GDM1 (cell line): ENCODE results near the gene DNAJB13.

ENCODE experiments used
- DNase-seq: peaks from one replicate; lab custom pipeline; 2025; lab: John Stamatoyannopoulos, UW

The DNAJB13 gene

DNA sequence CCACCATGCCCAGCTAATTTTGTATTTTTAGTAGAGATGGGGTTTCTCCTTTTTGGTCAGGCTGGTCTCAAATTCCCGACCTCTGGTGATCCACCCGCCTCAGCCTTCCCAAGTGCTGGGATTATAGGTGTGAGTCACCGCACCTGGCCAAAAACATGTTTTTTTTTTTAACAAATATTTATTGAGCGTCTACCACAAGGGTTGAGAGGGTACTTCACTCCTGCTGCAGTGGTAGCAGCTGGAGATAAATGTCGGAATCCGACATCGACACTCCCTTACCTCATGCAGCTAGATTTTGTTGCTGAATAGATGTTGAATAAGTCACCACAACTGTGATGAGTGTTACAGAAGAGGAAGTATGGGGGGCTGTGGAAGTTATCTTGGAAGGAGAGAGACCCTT is 971 bp downstream of the DNAJB13 start:
- DNase-seq = no peak

- DNase-seq = no peak
Measured at GRCh38 chr11:73956876-73957653, 6.2 kb downstream of the DNAJB13 start.

DNA sequence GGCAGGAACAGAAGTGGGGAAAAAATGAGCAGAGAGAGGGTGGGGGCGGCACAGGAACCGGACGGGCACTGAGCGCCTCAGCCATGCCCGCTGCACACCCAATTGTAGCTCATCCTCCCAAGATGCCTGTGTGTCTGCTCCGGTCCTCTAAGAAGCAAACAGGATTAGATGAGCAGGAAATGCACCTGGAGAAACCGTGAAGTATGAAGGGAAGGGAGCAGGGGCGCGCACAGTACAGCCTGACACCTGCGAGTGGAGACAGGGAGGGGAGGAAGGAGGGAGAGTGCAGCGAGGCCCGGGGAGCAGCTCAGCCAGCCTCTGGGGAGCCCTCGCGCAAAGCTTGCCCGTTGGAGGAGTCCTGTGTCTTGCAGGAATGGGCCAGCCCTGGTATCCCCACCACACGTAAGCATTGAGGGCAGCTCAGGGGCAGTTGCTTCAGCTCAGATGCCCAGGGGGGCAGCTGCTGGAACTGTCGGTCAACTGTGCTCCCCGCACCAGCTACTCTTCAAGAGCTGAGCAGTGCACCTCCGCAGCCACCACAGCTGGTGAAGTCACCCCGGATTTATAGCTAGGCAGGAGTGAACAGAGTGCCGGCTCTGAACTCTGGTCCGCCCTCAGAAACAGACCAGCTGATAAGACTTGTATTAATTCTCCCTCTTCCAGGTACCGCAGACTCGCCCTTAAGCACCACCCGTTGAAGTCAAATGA is 7.0 kb downstream of the DNAJB13 start:
- no peak for DNase-seq

DNA sequence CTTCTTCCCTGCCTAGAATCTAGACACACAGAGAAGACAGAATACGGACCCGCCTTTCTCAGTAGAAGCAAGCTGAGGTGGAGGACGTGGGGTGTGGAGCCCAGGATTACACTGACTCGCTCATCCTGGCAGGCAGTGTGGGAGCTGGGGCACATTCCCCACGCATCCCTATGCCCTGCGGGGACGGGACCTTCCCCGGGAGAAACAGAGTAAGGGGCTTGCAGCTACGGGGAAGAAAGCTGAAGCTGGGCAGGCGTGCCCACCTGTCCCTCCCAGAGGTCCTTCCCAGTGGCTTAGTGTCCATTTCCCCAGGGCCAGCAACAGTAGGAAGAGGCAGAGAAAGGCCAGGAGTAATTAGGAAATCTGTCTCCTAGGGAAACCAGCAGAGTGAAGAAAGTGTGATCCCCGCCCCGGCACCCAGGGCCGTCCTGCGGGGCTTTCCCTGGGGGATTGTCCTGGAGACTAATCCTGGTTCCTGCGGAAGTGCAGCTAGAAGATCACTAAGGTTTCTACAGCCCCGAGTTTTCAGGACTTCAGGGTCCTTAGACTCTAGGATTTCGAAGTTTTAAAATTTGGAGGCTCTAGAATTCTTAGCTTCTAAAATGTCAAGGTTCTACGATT is 7.8 kb downstream of the DNAJB13 start:
- no peak for DNase-seq

DNA sequence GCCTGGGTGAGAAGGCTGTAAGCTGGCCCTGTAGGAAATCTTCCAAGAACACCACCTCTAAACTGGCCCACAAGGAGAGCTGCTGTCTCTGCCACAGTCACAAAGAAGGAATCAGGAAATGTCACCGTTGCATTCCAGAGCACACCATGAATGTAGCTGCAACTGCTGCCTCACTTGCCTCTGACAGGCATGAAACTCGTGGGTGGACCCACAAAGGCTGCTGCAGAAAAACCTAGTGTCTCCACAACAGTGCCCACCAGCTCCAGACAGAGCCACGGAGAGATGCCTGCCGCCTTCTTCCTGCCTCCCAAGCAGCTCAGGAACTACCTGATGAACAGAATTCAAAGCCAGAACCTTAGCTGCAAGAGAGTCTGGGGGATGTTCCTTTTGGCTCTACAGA is 10.5 kb downstream of the DNAJB13 start:
- no peak for DNase-seq

DNA sequence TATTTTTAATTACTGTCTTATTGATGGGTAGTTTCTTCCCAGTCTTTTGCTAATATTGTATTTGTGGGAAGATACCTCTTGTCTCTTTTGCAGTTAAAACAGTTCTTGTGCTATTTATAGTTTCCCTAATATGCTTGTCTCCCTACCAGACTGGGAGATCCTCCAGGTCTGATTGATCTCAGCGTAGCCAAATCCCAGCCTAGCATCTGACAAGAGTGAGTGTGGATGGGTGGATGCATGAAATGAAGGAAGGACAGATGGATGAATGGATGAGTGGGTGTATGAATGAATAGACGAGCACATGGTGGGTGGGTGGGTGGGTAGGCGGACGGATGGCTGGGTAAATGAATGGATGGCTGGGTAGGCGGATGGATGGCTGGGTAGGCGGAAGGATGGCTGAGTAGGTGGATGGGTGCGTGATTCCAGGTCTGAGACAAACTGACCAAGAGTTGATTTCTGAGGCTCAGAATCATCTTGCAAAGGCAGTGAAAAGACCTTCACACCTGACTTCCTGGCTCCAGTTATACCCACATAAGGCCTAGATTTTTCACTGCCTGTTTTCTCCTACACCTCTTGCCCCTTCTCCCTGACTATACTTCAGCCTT is 11.4 kb downstream of the DNAJB13 start:
- no peak for DNase-seq

DNA sequence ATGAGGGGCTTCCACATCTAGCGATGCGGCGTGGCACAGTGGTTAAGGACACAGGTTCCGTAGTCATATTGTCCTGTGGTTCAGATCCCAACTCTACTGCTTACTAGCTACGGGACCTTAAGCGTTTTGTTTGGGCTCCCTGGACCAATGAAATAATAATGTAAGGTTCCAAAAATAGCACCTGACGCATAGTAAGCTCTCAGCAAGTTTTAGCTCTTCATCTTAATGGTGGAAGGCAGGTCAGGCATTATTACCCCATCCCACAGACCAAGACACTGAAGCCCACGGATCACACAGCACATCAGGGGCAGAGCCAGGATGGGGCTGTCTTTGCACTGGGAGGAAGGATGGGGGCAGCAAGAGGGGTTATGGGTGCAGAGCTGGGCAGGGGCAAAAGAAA is 13.0 kb downstream of the DNAJB13 start:
- DNase-seq = no peak

DNA sequence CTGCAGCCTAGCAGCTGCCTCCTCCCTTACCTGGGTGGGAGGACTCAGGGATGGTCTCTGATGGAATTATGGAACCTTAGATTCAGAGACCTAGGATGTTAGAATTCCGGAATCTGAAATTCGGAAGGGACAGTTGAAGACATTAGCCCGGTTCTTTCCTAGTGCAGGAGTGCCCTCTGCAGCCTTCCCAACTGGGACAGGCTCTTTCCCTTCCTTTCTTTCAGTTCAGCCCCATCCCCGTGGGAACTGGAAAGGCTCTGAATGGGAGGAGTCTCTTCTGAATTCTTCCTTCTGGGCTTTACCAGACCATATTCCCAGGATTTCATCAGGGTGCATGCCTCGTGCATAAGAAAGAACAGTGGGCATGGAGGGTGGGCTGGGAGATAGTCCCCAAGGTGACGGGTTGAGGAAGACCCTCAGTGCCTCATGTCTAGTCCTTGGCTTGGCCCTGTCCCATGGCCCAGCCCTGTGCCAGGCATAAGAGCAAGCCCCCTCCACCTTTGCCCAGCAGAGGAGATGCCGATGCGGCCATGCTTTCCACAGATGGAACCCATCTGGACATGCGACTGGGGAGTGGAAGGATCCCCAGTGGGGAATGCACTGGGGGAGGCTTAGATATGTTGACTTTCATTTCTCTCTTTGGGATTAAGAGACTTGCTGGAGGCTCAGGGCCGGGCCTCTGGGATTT is 14.4 kb downstream of the DNAJB13 start:
- DNase-seq = no peak

DNA sequence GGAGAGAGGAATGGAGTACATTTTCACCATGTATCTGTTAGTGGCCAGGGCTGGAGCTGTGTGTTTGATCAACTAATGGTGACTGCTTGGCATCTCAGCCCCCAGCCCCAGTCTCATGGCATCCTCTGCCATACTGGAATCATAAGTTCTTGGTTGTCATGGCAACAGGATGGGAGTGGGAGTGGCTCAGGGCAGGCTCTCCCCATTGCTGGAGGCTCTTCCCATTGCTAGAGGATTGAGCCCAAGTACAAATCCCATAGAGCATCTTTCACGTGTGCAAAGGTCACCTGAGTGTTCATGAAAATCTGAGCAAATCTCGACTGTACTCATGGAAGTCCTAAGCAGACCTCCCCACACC is 14.9 kb downstream of the DNAJB13 start:
- no peak for DNase-seq

- no peak for DNase-seq
Measured at GRCh38 chr11:73968356-73968966, 17.6 kb downstream of the DNAJB13 start.

GRCh38 chr11:73969091-73969490 is 18.3 kb downstream of the DNAJB13 start:
- DNase-seq = no peak

- no peak for DNase-seq
Measured at GRCh38 chr11:73969991-73970800, 19.4 kb downstream of the DNAJB13 start.

DNA sequence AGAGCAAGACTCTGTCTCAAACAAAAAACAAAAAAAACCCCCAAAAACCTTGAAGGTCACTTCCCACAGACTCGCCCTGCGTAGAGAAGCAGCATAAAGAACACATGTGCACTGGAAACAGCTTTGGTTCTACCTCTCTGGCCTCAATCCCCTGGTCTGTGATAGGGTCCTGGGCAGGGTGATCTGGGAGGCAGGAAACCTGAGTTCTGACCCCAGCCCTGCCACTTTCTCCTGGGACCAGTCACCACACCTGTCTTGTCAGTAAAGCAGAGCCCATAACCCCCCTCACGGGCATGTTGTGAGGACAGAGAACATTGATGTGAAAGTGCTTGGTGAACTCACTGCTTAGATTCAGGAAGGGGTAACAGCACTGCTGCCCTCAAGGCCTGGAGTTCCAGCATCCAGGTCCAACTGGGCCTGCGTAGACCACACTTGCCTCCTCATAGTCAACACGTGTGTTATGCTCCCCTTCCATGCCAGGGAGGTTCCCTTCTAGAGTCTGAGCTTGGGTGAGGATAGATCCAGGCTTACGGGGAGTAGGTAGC is 20.4 kb downstream of the DNAJB13 start:
- no peak for DNase-seq

- no peak for DNase-seq
Measured at GRCh38 chr11:73972187-73972586, 21.4 kb downstream of the DNAJB13 start.

GRCh38 chr11:73972620-73973449 is 22.0 kb downstream of the DNAJB13 start:
- DNase-seq = no peak

- no peak for DNase-seq
Measured at GRCh38 chr11:73974604-73975478, 24.0 kb downstream of the DNAJB13 start.

- DNase-seq = no peak
Measured at GRCh38 chr11:73975479-73975757, 24.6 kb downstream of the DNAJB13 start.

- no peak for DNase-seq
Measured at GRCh38 chr11:73976451-73977151, 25.8 kb downstream of the DNAJB13 start.
